HL-60 (cell line): ENCODE measurements around the gene CBFA2T2.
"Not testable (repeated sequence)": the region's sequence is repeated elsewhere in the genome, so short reads cannot be mapped to it uniquely, and the experiment has no call there.

Source experiments
- DNase-seq, 2 experiments: peaks; one replicate each; pipeline ENCODE4 v3.0.0-alpha.2; 2010 to 2020; ENCODE audit warnings: low read depth in 1 of 2, low spot score in 1 of 2
- H3K27ac ChIP-seq: fragments of 250-450 bp; sonication (Bioruptor Pico); replicated peaks from 2 replicates; pipeline ENCODE4 v1.5.1; 2020; ENCODE audit warnings: mild to moderate bottlenecking, moderate library complexity
- H3K27me3 ChIP-seq: fragments of 250-450 bp; sonication (Bioruptor Pico); 2 replicates; pipeline ENCODE4 v1.5.1; 2021; ENCODE audit warnings: mild to moderate bottlenecking, moderate library complexity; ENCODE audit not compliant: insufficient read depth, poor library complexity, severe bottlenecking
- H3K4me3 ChIP-seq: replicated peaks from 2 replicates; pipeline ENCODE4 v1.5.1; 2011; ENCODE audit warnings: mild to moderate bottlenecking, control low read depth, low read length; ENCODE audit not compliant: insufficient read depth
- CTCF ChIP-seq: IDR thresholded peaks from one replicate; pipeline ENCODE4 v1.5.1; 2011; ENCODE audit warnings: low read length, control low read depth, inconsistent platforms; ENCODE audit not compliant: insufficient read depth
- GABPA ChIP-seq: IDR thresholded peaks from 2 replicates; pipeline ENCODE4 v1.6.1; 2012; ENCODE audit warnings: low read depth
- POLR2AphosphoS5 ChIP-seq: IDR thresholded peaks from 2 replicates; pipeline ENCODE4 v1.6.1; 2012; ENCODE audit warnings: low read depth
- REST ChIP-seq: IDR thresholded peaks from 2 replicates; pipeline ENCODE4 v1.6.1; 2012; ENCODE audit warnings: low read depth; ENCODE audit not compliant: insufficient replicate concordance
- SPI1 ChIP-seq: IDR thresholded peaks from 2 replicates; pipeline ENCODE4 v1.6.1; 2012; ENCODE audit warnings: low read depth, mild to moderate bottlenecking, borderline replicate concordance

The CBFA2T2 gene

GRCh38 chr20:33459599-33459998 lies 30.3 kb upstream of the CBFA2T2 start:
- no peaks in the 10 kb centered on the region for H3K27me3 ChIP-seq
- no peak overlapping the region for H3K27ac ChIP-seq
- no peak overlapping the region for H3K4me3 ChIP-seq
- TF ChIP-seq SPI1 (no peak), GABPA (no peak), POLR2AphosphoS5 (no peak), CTCF (no peak), REST (no peak)
- no peak for DNase-seq

GRCh38 chr20:33460711-33461110 lies 29.2 kb upstream of the CBFA2T2 start:
- TF ChIP-seq SPI1 (no peak), POLR2AphosphoS5 (no peak), GABPA (no peak), CTCF (no peak), REST (no peak)
- Histone ChIP-seq H3K27ac (no peak overlapping the region), H3K4me3 (no peak overlapping the region), H3K27me3 (no peaks in the 10 kb centered on the region)
- no peak for DNase-seq

- no peak overlapping the region for H3K4me3 ChIP-seq
- DNase-seq: no peak
- no peak for TF ChIP-seq REST
- TF ChIP-seq GABPA: no peak
- no peak for TF ChIP-seq SPI1
- TF ChIP-seq POLR2AphosphoS5: no peak
- TF ChIP-seq CTCF: no peak
Observed at GRCh38 chr20:33463332-33464101, 26.4 kb upstream of the CBFA2T2 start.

GRCh38 chr20:33464759-33465158 lies 25.1 kb upstream of the CBFA2T2 start:
- not testable (repeated sequence) for H3K27me3 ChIP-seq, DNase-seq, H3K27ac ChIP-seq, H3K4me3 ChIP-seq

More at GRCh38 chr20:33463332-33464101, 26.4 kb upstream of the CBFA2T2 start:
- Histone ChIP-seq H3K27me3 (no peaks in the 10 kb centered on the region), H3K27ac (no peak overlapping the region)
